Renal cortical epithelial cell (primary cell): Measurements from ENCODE around the gene ITPR1. TPM values are rescaled to one million over a fixed set of nuclear protein-coding genes. Genes with fewer than 3 reads are reported as not detected.

Experiments used
- DNase-seq: peaks from one replicate; pipeline ENCODE4 v3.0.0-alpha.2; 2011; ENCODE audit warnings: low read depth
- total RNA-seq: library from RNA; depleted of rRNA; stranded (reverse); fragments of >200 nt; gene quantifications from 2 replicates; pipeline ENCODE4 v1.2.3, GENCODE V29; 2014

The ITPR1 gene
- total RNA-seq, 1 donor from 2014 or later = 30.0 TPM

GRCh38 chr3:4509043-4509442 is 15.9 kb downstream of the ITPR1 start:
- no peak for DNase-seq

GRCh38 chr3:4509983-4510755 is 17.0 kb downstream of the ITPR1 start:
- DNase-seq = no peak

- no peak for DNase-seq
These were observed 18.5 kb downstream of the ITPR1 start for GRCh38 chr3:4511491-4512262.

- no peak for DNase-seq
These were observed 19.9 kb downstream of the ITPR1 start for GRCh38 chr3:4512895-4513616.

GRCh38 chr3:4514321-4514720 is 21.2 kb downstream of the ITPR1 start:
- DNase-seq = no peak

- no peak for DNase-seq
These were observed 21.8 kb downstream of the ITPR1 start for GRCh38 chr3:4514916-4515315.

- peak; percentile 48 for DNase-seq
These were observed 22.9 kb downstream of the ITPR1 start for GRCh38 chr3:4515916-4516579.

- DNase-seq = no peak
These were observed 23.9 kb downstream of the ITPR1 start for GRCh38 chr3:4517093-4517492.

GRCh38 chr3:4517643-4518311 is 24.6 kb downstream of the ITPR1 start:
- DNase-seq = no peak

GRCh38 chr3:4520033-4520816 is 27.1 kb downstream of the ITPR1 start:
- DNase-seq = no peak

GRCh38 chr3:4522947-4523346 is 29.8 kb downstream of the ITPR1 start:
- DNase-seq = no peak

GRCh38 chr3:4523710-4524698 is 30.9 kb downstream of the ITPR1 start:
- DNase-seq = no peak

GRCh38 chr3:4525560-4526223 is 32.5 kb downstream of the ITPR1 start:
- no peak for DNase-seq

GRCh38 chr3:4528320-4528719 is 35.2 kb downstream of the ITPR1 start:
- DNase-seq = no peak

GRCh38 chr3:4528819-4529600 is 35.9 kb downstream of the ITPR1 start:
- DNase-seq = no peak

GRCh38 chr3:4529876-4530588 is 36.9 kb downstream of the ITPR1 start:
- DNase-seq = no peak

GRCh38 chr3:4531478-4532025 is 38.4 kb downstream of the ITPR1 start:
- DNase-seq = peak; percentile 50
